GM23248 (cell line): Measurements from ENCODE around the gene PCCA.
"Not testable (repeated sequence)": the region's sequence is repeated elsewhere in the genome, so short reads cannot be mapped to it uniquely, and the experiment has no call there.

Experiments
- EZH2 ChIP-seq: fragments of 200-600 bp; sonication (generic); IDR thresholded peaks from 2 replicates; pipeline ENCODE4 v1.6.1; 2018; ENCODE audit warnings: antibody characterized with exemption, mild to moderate bottlenecking; ENCODE audit not compliant: insufficient read depth, poor library complexity, severe bottlenecking
- EZH2phosphoT487 ChIP-seq: fragments of 200-600 bp; sonication (generic); IDR thresholded peaks from 2 replicates; pipeline ENCODE4 v1.6.1; 2018; ENCODE audit warnings: antibody characterized with exemption, moderate library complexity, mild to moderate bottlenecking, low read depth; ENCODE audit not compliant: insufficient read depth

DNA sequence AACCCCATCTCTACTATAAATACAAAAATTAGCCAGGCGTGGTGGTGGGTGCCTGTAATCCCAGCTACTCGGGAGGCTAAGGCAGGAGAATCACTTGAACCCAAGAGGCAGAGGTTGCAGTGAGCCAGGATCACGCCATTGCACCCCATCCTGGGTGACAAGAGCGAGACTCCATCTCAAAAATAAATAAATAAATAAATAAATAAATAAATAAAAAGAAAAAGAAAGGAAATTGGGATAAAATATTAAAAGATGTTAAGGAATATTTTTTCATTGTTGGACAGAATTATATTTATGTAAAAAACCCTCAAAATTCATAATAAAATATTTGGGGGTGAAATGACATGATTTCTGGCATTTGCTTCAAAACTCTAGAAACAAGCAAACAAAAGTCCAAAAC, 488.3 kb downstream of the PCCA start:
- not testable (repeated sequence) for TF ChIP-seq EZH2, EZH2phosphoT487
